Left ventricle myocardium inferior (tissue), 1 donor: ENCODE data around the gene PPP5C. TPM values are rescaled to one million over a fixed set of nuclear protein-coding genes. Genes with fewer than 3 reads are reported as not detected.

Experiments
- DNase-seq: peaks from one replicate; pipeline ENCODE4 v3.0.0-alpha.2; 2020
- H3K27ac ChIP-seq: fragments of 200-600 bp; replicated peaks from 2 replicates; pipeline ENCODE4 v1.8.0; 2021
- H3K27me3 ChIP-seq: fragments of 200-600 bp; 2 replicates; pipeline ENCODE4 v1.8.0; 2021; ENCODE audit warnings: low read depth
- H3K36me3 ChIP-seq: fragments of 200-600 bp; 2 replicates; pipeline ENCODE4 v1.8.0; 2021
- H3K4me1 ChIP-seq: fragments of 200-600 bp; 2 replicates; pipeline ENCODE4 v1.8.0; 2021
- H3K4me3 ChIP-seq: fragments of 200-600 bp; 2 replicates; pipeline ENCODE4 v1.8.0; 2021; ENCODE audit warnings: mild to moderate bottlenecking, moderate library complexity
- H3K9me3 ChIP-seq: fragments of 200-600 bp; replicated peaks from 2 replicates; pipeline ENCODE4 v1.8.0; 2021
- CTCF ChIP-seq: fragments of 200-600 bp; IDR thresholded peaks from 2 replicates; pipeline ENCODE4 v1.8.0; 2021; ENCODE audit warnings: antibody characterized with exemption, mild to moderate bottlenecking, borderline replicate concordance
- intact Hi-C: fragments of 100-400 bp; cut with micrococcal nuclease; formaldehyde crosslinking; loops from one replicate; pipeline ENCODE4 v1.11.0; 2022
- total RNA-seq: library from RNA; stranded (reverse); fragmentation: NEBNext Ultra II Directional; extraction: Animal tissue kit (Norgen Biotek cat#: 25700); gene quantifications from one replicate; pipeline ENCODE4 v1.2.1, GENCODE V29; 2021
- donor health status: DM: no; HTN: yes; CAD: no; lungs with severe emphysema.

The PPP5C gene
- total RNA-seq, 1 donor from 2014 or later = 70.8 TPM

DNA sequence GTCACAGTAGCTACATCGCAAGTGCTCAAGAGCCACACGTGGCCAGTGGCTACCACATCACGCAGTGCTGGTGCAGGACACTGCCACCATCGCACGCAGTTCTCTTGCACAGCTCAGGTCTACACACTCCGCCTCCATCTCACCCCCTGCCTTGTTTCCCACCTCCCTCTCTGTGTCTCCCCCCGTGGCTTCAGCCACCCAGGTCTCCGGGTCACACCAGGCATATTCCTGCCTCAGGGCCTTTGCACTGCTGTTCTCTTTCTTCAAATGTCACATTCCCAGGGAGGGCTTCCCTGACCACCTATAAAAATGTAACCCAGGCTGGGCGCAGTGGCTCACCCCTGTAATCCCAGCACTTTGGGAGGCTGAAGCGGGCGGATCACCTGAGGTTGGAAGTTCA is 55.8 kb downstream of the PPP5C start:
- Histone ChIP-seq H3K4me3 (no peak overlapping the region), H3K27me3 (peaks cover 49% of the 10 kb centered on the region), H3K27ac (no peak overlapping the region), H3K36me3 (no peaks in the 10 kb centered on the region), H3K9me3 (no peaks in the 10 kb centered on the region), H3K4me1 (peaks cover 31% of the 10 kb centered on the region)
- intact Hi-C loops = no loop called here
- DNase-seq = no peak
- no peak for TF ChIP-seq CTCF

DNA sequence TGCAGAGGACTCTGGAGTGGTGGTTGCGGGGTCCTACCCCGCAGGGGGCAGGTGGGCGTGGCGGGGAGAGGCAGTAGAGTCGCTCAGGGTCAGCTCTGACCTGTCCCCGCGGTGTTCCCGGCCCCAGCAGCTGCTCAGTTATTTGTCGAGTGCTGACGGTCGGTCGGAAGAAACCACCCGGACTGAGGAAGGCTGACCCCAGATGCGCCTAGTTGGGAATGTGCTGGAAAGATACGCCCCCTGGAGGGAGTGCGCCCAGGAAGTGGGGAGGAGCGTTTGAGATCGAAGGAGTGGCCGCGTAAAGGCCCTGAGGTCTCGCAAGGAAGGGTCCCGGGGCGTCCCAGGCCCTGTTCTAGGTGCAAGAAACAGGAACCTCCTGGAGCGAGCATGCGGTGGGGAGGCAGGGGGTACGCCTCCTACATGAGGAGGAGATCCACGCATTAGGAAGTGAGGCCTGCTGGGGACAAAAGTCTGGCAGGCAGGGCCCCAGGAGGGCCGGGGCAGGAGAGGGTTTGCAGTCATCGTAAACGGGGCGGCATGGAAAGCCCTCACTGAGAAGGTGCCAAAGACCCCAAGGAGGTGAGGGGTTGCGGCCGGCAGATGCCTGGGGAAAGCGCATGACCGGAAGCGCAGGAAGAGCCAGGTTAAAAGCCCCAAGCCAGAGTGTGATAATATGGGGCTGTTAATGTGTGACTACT is 57.3 kb downstream of the PPP5C start:
- peak; percentile 39 for TF ChIP-seq CTCF
- Histone ChIP-seq H3K9me3 (no peaks in the 10 kb centered on the region), H3K27me3 (peaks cover 49% of the 10 kb centered on the region), H3K4me3 (peak overlapping the region; percentile 67), H3K27ac (peak overlapping the region; percentile 83), H3K4me1 (peaks cover 43% of the 10 kb centered on the region), H3K36me3 (no peaks in the 10 kb centered on the region)
- intact Hi-C loops = loop anchor here (2.0 kb wide), 1 partner anchor 83 kb away; no protein-coding TSS in a partner anchor
- peak; percentile 64 for DNase-seq

DNA sequence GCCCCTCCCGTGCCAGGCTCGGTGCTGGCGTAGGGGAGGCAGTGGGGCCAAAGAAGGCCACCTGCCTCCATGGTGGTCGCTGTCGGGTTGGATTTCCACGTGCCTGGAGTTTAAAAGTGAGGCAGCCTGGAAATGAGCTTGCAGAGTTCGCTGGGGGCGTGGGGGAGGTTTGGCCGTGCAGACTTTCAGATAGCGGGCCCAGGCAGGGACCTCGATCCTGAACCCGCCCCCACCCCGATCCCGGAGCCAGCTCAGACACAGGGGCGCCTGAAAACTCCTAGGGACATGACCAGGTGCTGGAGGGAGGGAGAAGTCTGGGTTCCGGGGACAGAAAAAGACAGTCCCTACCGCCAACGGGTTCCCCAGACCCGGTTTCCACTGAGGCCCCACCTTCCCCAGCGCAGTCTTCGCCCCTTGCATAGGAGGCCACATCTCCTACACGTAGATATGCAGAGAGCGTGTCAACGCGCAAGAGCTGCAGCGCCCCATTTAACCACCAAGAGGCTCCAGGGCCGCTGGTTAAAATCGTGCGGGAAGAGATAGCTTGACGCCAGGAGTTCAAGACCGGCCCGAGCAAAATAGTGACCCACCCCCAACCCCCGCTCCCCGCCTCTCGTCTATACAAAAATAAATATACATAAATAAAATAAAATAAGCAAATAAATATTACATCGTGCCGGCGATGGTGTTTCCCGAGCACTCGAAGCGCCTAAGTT is 58.0 kb downstream of the PPP5C start:
- Histone ChIP-seq H3K9me3 (no peaks in the 10 kb centered on the region), H3K27ac (peak overlapping the region; percentile 83), H3K27me3 (peaks cover 49% of the 10 kb centered on the region), H3K36me3 (no peaks in the 10 kb centered on the region), H3K4me3 (peak overlapping the region; percentile 67), H3K4me1 (peaks cover 49% of the 10 kb centered on the region)
- intact Hi-C loops = loop anchor here (2.0 kb wide), 1 partner anchor 82 kb away; no protein-coding TSS in a partner anchor
- DNase-seq = no peak
- peak; percentile 26 for TF ChIP-seq CTCF

GRCh38 chr19:46406976-46407375 is 60.1 kb downstream of the PPP5C start:
- DNase-seq = no peak
- peaks cover 57% of the 10 kb centered on the region for H3K27me3 ChIP-seq
- H3K4me1 ChIP-seq = peaks cover 70% of the 10 kb centered on the region
- peaks cover 8% of the 10 kb centered on the region for H3K36me3 ChIP-seq
- no peaks in the 10 kb centered on the region for H3K9me3 ChIP-seq
- H3K4me3 ChIP-seq = no peak overlapping the region
- intact Hi-C loops = no loop called here
- TF ChIP-seq CTCF = no peak
- no peak overlapping the region for H3K27ac ChIP-seq

- TF ChIP-seq CTCF = no peak
- H3K27ac ChIP-seq = peak overlapping the region; percentile 82
- intact Hi-C loops = no loop called here
- DNase-seq = no peak
- H3K4me3 ChIP-seq = peak overlapping the region; percentile 50
- peaks cover 79% of the 10 kb centered on the region for H3K4me1 ChIP-seq
- peaks cover 61% of the 10 kb centered on the region for H3K27me3 ChIP-seq
- H3K9me3 ChIP-seq = no peaks in the 10 kb centered on the region
- peaks cover 8% of the 10 kb centered on the region for H3K36me3 ChIP-seq
These were observed 61.2 kb downstream of the PPP5C start for GRCh38 chr19:46407856-46408663.
